ENCODE data around the gene PDE4D.

Gene PDE4D

GRCh38 chr5:59335544-59335943 lies 558.0 kb downstream of the PDE4D start:
- no peaks in the 10 kb centered on the region for H3K36me3 ChIP-seq (ENCODE audit: control insufficient read depth in 1 of 2, insufficient read depth in 2 of 2, low read depth in 1 of 2, low read length in 2 of 2)
- no peaks in the 10 kb centered on the region for H3K79me1 ChIP-seq (replicated peaks; ENCODE audit: low read length, poor library complexity, severe bottlenecking)
- no peak overlapping the region for H3K4me2 ChIP-seq (ENCODE audit: low read length, poor library complexity, severe bottlenecking)
- no peak overlapping the region for H2AK5ac ChIP-seq (ENCODE audit: low read length, severe bottlenecking)
- no peak overlapping the region for H3K23ac ChIP-seq (ENCODE audit: low read length in 2 of 2)
- no peak overlapping the region for H4K8ac ChIP-seq (ENCODE audit: low read length)
- H2BK5ac ChIP-seq (ENCODE audit: low read depth, low read length, poor library complexity, severe bottlenecking) = no peak overlapping the region
- H3K27ac ChIP-seq (ENCODE audit: low read length, poor library complexity, severe bottlenecking) = no peak overlapping the region
- H3K14ac ChIP-seq (ENCODE audit: low read length in 2 of 2) = no peak overlapping the region
- WGBS = no CpG with 5 or more reads among the region's 1 CpG
- H2BK120ac ChIP-seq (ENCODE audit: low read depth, low read length) = no peak overlapping the region
- no peak overlapping the region for H2BK12ac ChIP-seq (ENCODE audit: low read length in 2 of 2)
- DNase-seq = no peak
- no peak overlapping the region for H2AFZ ChIP-seq (ENCODE audit: low read depth, low read length)
- H3K9me3 ChIP-seq (ENCODE audit: control insufficient read depth, low read length) = no peaks in the 10 kb centered on the region
- no peak overlapping the region for H2BK15ac ChIP-seq (ENCODE audit: low read depth, poor library complexity, severe bottlenecking)
- no peak overlapping the region for H4K91ac ChIP-seq (ENCODE audit: low read length)
- no peak overlapping the region for H3K4me3 ChIP-seq (ENCODE audit: insufficient read depth in 1 of 2, low read depth in 1 of 2, low read length in 2 of 2)
- no peaks in the 10 kb centered on the region for H3K4me1 ChIP-seq (ENCODE audit: control insufficient read depth, insufficient read depth, low read depth, low read length)
- no peak overlapping the region for H3K4ac ChIP-seq (ENCODE audit: low read depth in 1 of 2, low read length in 2 of 2)
- no peaks in the 10 kb centered on the region for H3K27me3 ChIP-seq (ENCODE audit: control insufficient read depth in 1 of 2, insufficient read depth in 1 of 2, low read length in 2 of 2)
- no peak overlapping the region for H3K9ac ChIP-seq (ENCODE audit: low read length)
- no peak overlapping the region for H3K18ac ChIP-seq (ENCODE audit: low read depth in 1 of 2, low read length in 2 of 2)

DNA sequence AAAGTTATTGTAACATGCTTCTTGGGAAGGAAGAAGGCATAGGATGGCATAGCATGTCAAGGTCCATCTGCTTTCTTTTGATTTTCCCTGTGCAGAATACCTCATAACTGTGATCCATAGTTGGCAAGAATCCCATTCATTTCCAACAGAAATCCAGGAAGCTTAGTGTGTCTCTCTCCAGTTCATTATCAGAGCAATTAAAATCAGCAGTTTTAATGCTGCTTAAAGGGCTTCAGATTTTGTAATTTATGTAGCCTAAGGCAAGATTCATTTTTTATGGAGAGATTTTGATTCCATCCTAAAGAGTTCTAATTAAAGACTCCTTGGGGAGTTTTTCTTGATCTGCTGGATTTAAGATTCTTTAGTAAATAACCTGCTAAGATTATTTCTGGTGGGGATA lies 560.1 kb downstream of the PDE4D start:
- no peak overlapping the region for H3K4me3 ChIP-seq (ENCODE audit: insufficient read depth in 1 of 2, low read depth in 1 of 2, low read length in 2 of 2)
- no peak overlapping the region for H3K18ac ChIP-seq (ENCODE audit: low read depth in 1 of 2, low read length in 2 of 2)
- H3K9ac ChIP-seq (ENCODE audit: low read length) = no peak overlapping the region
- H2AFZ ChIP-seq (ENCODE audit: low read depth, low read length) = no peak overlapping the region
- no peaks in the 10 kb centered on the region for H3K79me1 ChIP-seq (replicated peaks; ENCODE audit: low read length, poor library complexity, severe bottlenecking)
- no peak overlapping the region for H3K4me2 ChIP-seq (ENCODE audit: low read length, poor library complexity, severe bottlenecking)
- no peaks in the 10 kb centered on the region for H3K9me3 ChIP-seq (ENCODE audit: control insufficient read depth, low read length)
- no peak overlapping the region for H3K4ac ChIP-seq (ENCODE audit: low read depth in 1 of 2, low read length in 2 of 2)
- no peak overlapping the region for H4K91ac ChIP-seq (ENCODE audit: low read length)
- no peak overlapping the region for H2BK12ac ChIP-seq (ENCODE audit: low read length in 2 of 2)
- H2BK5ac ChIP-seq (ENCODE audit: low read depth, low read length, poor library complexity, severe bottlenecking) = no peak overlapping the region
- no peak overlapping the region for H2BK120ac ChIP-seq (ENCODE audit: low read depth, low read length)
- H3K4me1 ChIP-seq (ENCODE audit: control insufficient read depth, insufficient read depth, low read depth, low read length) = peaks cover 2% of the 10 kb centered on the region
- no peak overlapping the region for H2AK5ac ChIP-seq (ENCODE audit: low read length, severe bottlenecking)
- H2BK15ac ChIP-seq (ENCODE audit: low read depth, poor library complexity, severe bottlenecking) = no peak overlapping the region
- H3K27me3 ChIP-seq (ENCODE audit: control insufficient read depth in 1 of 2, insufficient read depth in 1 of 2, low read length in 2 of 2) = no peaks in the 10 kb centered on the region
- H4K8ac ChIP-seq (ENCODE audit: low read length) = no peak overlapping the region
- H3K27ac ChIP-seq (ENCODE audit: low read length, poor library complexity, severe bottlenecking) = no peak overlapping the region
- H3K23ac ChIP-seq (ENCODE audit: low read length in 2 of 2) = no peak overlapping the region
- H3K14ac ChIP-seq (ENCODE audit: low read length in 2 of 2) = no peak overlapping the region
- no peaks in the 10 kb centered on the region for H3K36me3 ChIP-seq (ENCODE audit: control insufficient read depth in 1 of 2, insufficient read depth in 2 of 2, low read depth in 1 of 2, low read length in 2 of 2)
- no peak for DNase-seq

GRCh38 chr5:59332236-59332973 lies 561.1 kb downstream of the PDE4D start:
- Histone ChIP-seq H2BK12ac (ENCODE audit: low read length in 2 of 2) (no peak overlapping the region), H3K4ac (ENCODE audit: low read depth in 1 of 2, low read length in 2 of 2) (no peak overlapping the region), H3K23ac (ENCODE audit: low read length in 2 of 2) (no peak overlapping the region), H2AK5ac (ENCODE audit: low read length, severe bottlenecking) (no peak overlapping the region), H3K14ac (ENCODE audit: low read length in 2 of 2) (no peak overlapping the region), H3K4me1 (ENCODE audit: control insufficient read depth, insufficient read depth, low read depth, low read length) (peaks cover 2% of the 10 kb centered on the region), H2AFZ (ENCODE audit: low read depth, low read length) (no peak overlapping the region), H4K8ac (ENCODE audit: low read length) (no peak overlapping the region), H3K4me2 (ENCODE audit: low read length, poor library complexity, severe bottlenecking) (no peak overlapping the region), H3K9me3 (ENCODE audit: control insufficient read depth, low read length) (no peaks in the 10 kb centered on the region), H3K9ac (ENCODE audit: low read length) (no peak overlapping the region), H3K79me1 (replicated peaks; ENCODE audit: low read length, poor library complexity, severe bottlenecking) (no peaks in the 10 kb centered on the region), H3K27ac (ENCODE audit: low read length, poor library complexity, severe bottlenecking) (no peak overlapping the region), H2BK15ac (ENCODE audit: low read depth, poor library complexity, severe bottlenecking) (no peak overlapping the region), H2BK120ac (ENCODE audit: low read depth, low read length) (no peak overlapping the region), H3K36me3 (ENCODE audit: control insufficient read depth in 1 of 2, insufficient read depth in 2 of 2, low read depth in 1 of 2, low read length in 2 of 2) (no peaks in the 10 kb centered on the region), H2BK5ac (ENCODE audit: low read depth, low read length, poor library complexity, severe bottlenecking) (no peak overlapping the region), H3K18ac (ENCODE audit: low read depth in 1 of 2, low read length in 2 of 2) (no peak overlapping the region), H3K27me3 (ENCODE audit: control insufficient read depth in 1 of 2, insufficient read depth in 1 of 2, low read length in 2 of 2) (no peaks in the 10 kb centered on the region), H3K4me3 (ENCODE audit: insufficient read depth in 1 of 2, low read depth in 1 of 2, low read length in 2 of 2) (no peak overlapping the region), H4K91ac (ENCODE audit: low read length) (no peak overlapping the region)
- 81% methylated on average over 2 of the region's 2 CpGs for WGBS
- no peak for DNase-seq

- H3K9ac ChIP-seq (ENCODE audit: low read length) = no peak overlapping the region
- H3K36me3 ChIP-seq (ENCODE audit: control insufficient read depth in 1 of 2, insufficient read depth in 2 of 2, low read depth in 1 of 2, low read length in 2 of 2) = no peaks in the 10 kb centered on the region
- peaks cover 2% of the 10 kb centered on the region for H3K4me1 ChIP-seq (ENCODE audit: control insufficient read depth, insufficient read depth, low read depth, low read length)
- no peaks in the 10 kb centered on the region for H3K79me1 ChIP-seq (replicated peaks; ENCODE audit: low read length, poor library complexity, severe bottlenecking)
- H4K91ac ChIP-seq (ENCODE audit: low read length) = no peak overlapping the region
- 86% methylated on average over 7 of the region's 9 CpGs for WGBS
- H3K27ac ChIP-seq (ENCODE audit: low read length, poor library complexity, severe bottlenecking) = no peak overlapping the region
- H3K9me3 ChIP-seq (ENCODE audit: control insufficient read depth, low read length) = no peaks in the 10 kb centered on the region
- no peak overlapping the region for H4K8ac ChIP-seq (ENCODE audit: low read length)
- peak overlapping the region in 1 of 2 experiments; percentile 24 for H2BK12ac ChIP-seq (ENCODE audit: low read length in 2 of 2)
- H3K23ac ChIP-seq (ENCODE audit: low read length in 2 of 2) = no peak overlapping the region
- H2AFZ ChIP-seq (ENCODE audit: low read depth, low read length) = no peak overlapping the region
- H3K4me2 ChIP-seq (ENCODE audit: low read length, poor library complexity, severe bottlenecking) = no peak overlapping the region
- H3K27me3 ChIP-seq (ENCODE audit: control insufficient read depth in 1 of 2, insufficient read depth in 1 of 2, low read length in 2 of 2) = no peaks in the 10 kb centered on the region
- no peak overlapping the region for H3K14ac ChIP-seq (ENCODE audit: low read length in 2 of 2)
- H3K4ac ChIP-seq (ENCODE audit: low read depth in 1 of 2, low read length in 2 of 2) = no peak overlapping the region
- no peak overlapping the region for H2AK5ac ChIP-seq (ENCODE audit: low read length, severe bottlenecking)
- no peak overlapping the region for H3K4me3 ChIP-seq (ENCODE audit: insufficient read depth in 1 of 2, low read depth in 1 of 2, low read length in 2 of 2)
- H3K18ac ChIP-seq (ENCODE audit: low read depth in 1 of 2, low read length in 2 of 2) = peak overlapping the region in 1 of 2 experiments; percentile 38
- H2BK120ac ChIP-seq (ENCODE audit: low read depth, low read length) = no peak overlapping the region
- no peak for DNase-seq
- H2BK15ac ChIP-seq (ENCODE audit: low read depth, poor library complexity, severe bottlenecking) = no peak overlapping the region
- H2BK5ac ChIP-seq (ENCODE audit: low read depth, low read length, poor library complexity, severe bottlenecking) = no peak overlapping the region
Measured at GRCh38 chr5:59330680-59331079, 562.8 kb downstream of the PDE4D start.

All from mesenchymal stem cell (in vitro differentiated cells and primary cell).